ENCODE results near the gene ISG20L2. TPM values are rescaled to one million over a fixed set of nuclear protein-coding genes. Genes with fewer than 3 reads are reported as not detected.

The ISG20L2 gene
- total RNA-seq, 1 experiment from 2014 or later, result 41.7 TPM

DNA sequence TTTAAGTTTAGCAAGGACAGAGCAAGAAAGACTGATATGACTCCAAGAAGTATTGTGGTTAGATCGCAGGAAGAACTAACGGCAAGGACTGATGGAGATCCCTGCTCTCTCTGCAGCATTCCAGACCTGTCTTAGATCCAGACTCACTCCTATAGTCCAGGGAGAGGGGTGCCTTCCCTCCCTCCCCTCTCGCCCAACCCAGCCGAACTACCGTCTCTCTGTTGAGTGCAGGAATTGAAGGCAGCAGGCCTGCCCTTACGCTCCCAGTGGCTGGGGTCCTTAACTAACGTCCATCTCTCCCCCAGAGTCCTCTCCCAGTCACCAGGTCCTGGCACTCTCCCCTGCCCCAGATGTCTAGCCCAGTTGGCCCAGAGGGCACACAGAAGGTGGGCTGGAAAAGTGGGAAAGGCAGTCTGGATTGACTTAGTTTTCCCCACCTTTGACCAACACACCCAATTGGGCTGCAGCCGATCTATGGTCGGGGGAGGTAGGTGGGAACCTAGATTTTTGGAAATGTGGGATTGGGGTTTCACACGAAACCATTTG lies 24.3 kb downstream of the ISG20L2 start:
- H3K36me3 ChIP-seq (ENCODE audit: control insufficient read depth in 1 of 2, insufficient read depth in 2 of 2, low read length in 2 of 2), result peaks cover 14 to 18% of the 10 kb centered on the region in 2 experiments; a peak in 3 of 4 replicates
- no peak overlapping the region for H2AFZ ChIP-seq (ENCODE audit: low read depth, low read length, poor library complexity, severe bottlenecking)
- BruUV-seq (replicated peaks), result no TSS peak
- H3K9ac ChIP-seq (ENCODE audit: low read length), result peak overlapping the region; percentile 80
- ChIA-PET POLR2A (interaction anchor here (1.1 to 6.4 kb wide), 6 partner anchors 10 to 371 kb away, joined by 4 to 87 read pairs (median 13); partner anchors contain the start of genes ISG20L2 and METTL25B), RAD21 (ENCODE audit: low non-redundant PET in 1 of 2, low total read pairs in 2 of 2, uncharacterized antibody in 2 of 2, unreplicated experiment in 2 of 2) (interaction anchor here (1.3 to 3.5 kb wide), 2 partner anchors 14 kb away, joined by 3 to 45 read pairs; no protein-coding TSS in a partner anchor), CTCF (interaction anchor here (2.5 to 14.7 kb wide), 2 partner anchors 13 to 21 kb away, joined by 56 to 310 read pairs; no protein-coding TSS in a partner anchor)
- H3K4me2 ChIP-seq (ENCODE audit: low read length), result peak overlapping the region; percentile 85
- no peaks in the 10 kb centered on the region for H4K20me1 ChIP-seq (ENCODE audit: insufficient read depth)
- peak overlapping the region; percentile 89 for H3K27ac ChIP-seq (ENCODE audit: low read depth, low read length)
- H3K9me2 ChIP-seq (ENCODE audit: insufficient read depth), result no peaks in the 10 kb centered on the region
- intact Hi-C loops (cut with micrococcal nuclease), result no loop called here
- peaks cover 27% of the 10 kb centered on the region for H3K79me2 ChIP-seq (ENCODE audit: insufficient read depth, low read length)
- ATAC-seq (no peak), DNase-seq (ENCODE audit: low read depth, low spot score) (no peak)
- H3K9me3 ChIP-seq (ENCODE audit: control insufficient read depth in 1 of 2, insufficient read depth in 1 of 2, low read depth in 1 of 2, low read length in 2 of 2), result no peaks in the 10 kb centered on the region
- H3K27me3 ChIP-seq (ENCODE audit: insufficient read depth, low read length), result no peaks in the 10 kb centered on the region
- TF ChIP-seq REST (IDR thresholded peaks at IDR 0.05; ENCODE audit: low read depth), result no peak
- TF ChIP-seq ZNF274 (IDR thresholded peaks at IDR 0.05; ENCODE audit: low read depth, low read length), result no peak
- TF ChIP-seq, protein P1, sequence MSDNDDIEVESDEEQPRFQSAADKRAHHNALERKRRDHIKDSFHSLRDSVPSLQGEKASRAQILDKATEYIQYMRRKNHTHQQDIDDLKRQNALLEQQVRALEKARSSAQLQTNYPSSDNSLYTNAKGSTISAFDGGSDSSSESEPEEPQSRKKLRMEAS (IDR thresholded peaks at IDR 0.05), result no peak
- TF ChIP-seq ZBTB33 (IDR thresholded peaks at IDR 0.05; ENCODE audit: extremely low read depth, insufficient replicate concordance, low read length), result no peak
- peak overlapping the region; percentile 62 to 63 for H3K4me3 ChIP-seq (replicated peaks in 1 of 2; ENCODE audit: low read depth in 1 of 2, low read length in 2 of 2)
- peaks cover 53 to 68% of the 10 kb centered on the region in 2 experiments for H3K4me1 ChIP-seq (ENCODE audit: control insufficient read depth in 1 of 2, insufficient read depth in 2 of 2, low read length in 2 of 2)

Data from HCT116 (cell line).